Adrenal gland (tissue), 12 donors: ENCODE data around the gene AMN1. TPM values are rescaled to one million over a fixed set of nuclear protein-coding genes. Genes with fewer than 3 reads are reported as not detected.
"Not testable (repeated sequence)": the region's sequence is repeated elsewhere in the genome, so short reads cannot be mapped to it uniquely, and the experiment has no call there.

ENCODE experiments used
- DNase-seq, 7 donors: peaks; one replicate each; pipeline ENCODE4 v3.0.0-alpha.2; 2019 to 2020
- H3K27ac ChIP-seq, 5 donors: fragments of 200-600 bp; sonication (generic) in 4 of 5; 1 replicate in 3 of 5; 2 replicates in 2 of 5; pipeline versions ENCODE4 v1.5.1 to v1.8.0; 2016 to 2020; ENCODE audit warnings: mild to moderate bottlenecking in 1 of 5
- H3K27me3 ChIP-seq: fragments of 200-600 bp; 2 replicates; pipeline ENCODE4 v1.8.0; 2021
- H3K36me3 ChIP-seq, 2 donors: fragments of 200-600 bp; replicated peaks in 1 of 2; 1 replicate in 1 of 2; 2 replicates in 1 of 2; pipeline versions ENCODE4 v1.5.1 to v1.8.0; 2018 to 2022
- H3K4me1 ChIP-seq, 2 donors: fragments of 200-600 bp; replicated peaks in 1 of 2; 1 replicate in 1 of 2; 2 replicates in 1 of 2; pipeline versions ENCODE4 v1.5.1 to v1.8.0; 2018 to 2021
- H3K4me3 ChIP-seq, 4 donors: fragments of 200-600 bp; sonication (generic) in 3 of 4; one replicate each; pipeline ENCODE4 v1.5.1; 2016 to 2018
- H3K9me3 ChIP-seq, 3 donors: fragments of 200-600 bp; sonication (generic) in 1 of 3; replicated peaks in 1 of 3; 1 replicate in 2 of 3; 2 replicates in 1 of 3; pipeline versions ENCODE4 v1.5.1 to v1.8.0; 2016 to 2021
- CTCF ChIP-seq, 6 experiments: fragments of 450-650 bp in 4 of 6; fragments of 200-600 bp in 2 of 6; sonication (generic) in 1 of 6; IDR thresholded peaks; 1 replicate in 5 of 6; 2 replicates in 1 of 6; pipeline versions ENCODE4 v1.5.1 to v1.8.0; 2016 to 2021; ENCODE audit warnings: antibody characterized with exemption in 6 of 6, mild to moderate bottlenecking in 2 of 6, moderate library complexity in 1 of 6
- POLR2A ChIP-seq, 2 donors: fragments of 450-650 bp; IDR thresholded peaks; one replicate each; pipeline ENCODE4 v1.6.1; 2017; ENCODE audit warnings: antibody characterized with exemption in 2 of 2, mild to moderate bottlenecking in 2 of 2, moderate library complexity in 1 of 2
- WGBS, 4 donors: extraction: QIAGEN DNeasy Blood & Tissue Kit in 2 of 4; methylation state at CpG; one replicate each; pipeline versions ENCODE4 v1.1.5 to v1.1.7; 2013 to 2017; 5-methylcytosine and 5-hydroxymethylcytosine counted together
- intact Hi-C, 2 donors: fragments of 100-400 bp; cut with DNase I; formaldehyde crosslinking; loops; one replicate each; pipeline versions ENCODE4 v1.14.1 to v1.15.0; 2022 to 2023
- polyA plus RNA-seq, 3 donors: library from polyadenylated mRNA; stranded (reverse); fragments of 200-250 nt in 2 of 3; fragments of 350-450 nt in 1 of 3; fragmentation: Illumina TruSeq in 1 of 3; extraction: RNeasy Lipid Tissue Mini Kit (QIAGEN cat#74804) in 1 of 3; gene quantifications; one replicate each; pipeline ENCODE4 v1.2.3, GENCODE V29; 2013 to 2014
- total RNA-seq, 9 donors: library from RNA; depleted of rRNA in 4 of 9; stranded (reverse); fragments of >200 nt in 4 of 9; fragments of 120-200 nt in 1 of 9; fragmentation: NEBNext Ultra II Directional in 1 of 9; extraction: Animal tissue kit (Norgen Biotek cat#: 25700) in 1 of 9; gene quantifications; one replicate each; pipeline versions ENCODE4 v1.1.0 to v1.2.4, GENCODE V29; 2013 to 2023
- donor health status: healthy with polysubstance abuse.
- donor health status: Bipolar disorder and iron deficiency.
- donor health status: DM: yes; HTN: yes; CAD: no.
- donor health status: DM: no; HTN: no; CAD: no.
- donor health status: DM: no; HTN: no; CAD: no.
- donor health status: DM: yes; HTN: yes; CAD: no.

AMN1 gene
- total and polyA plus RNA-seq, 12 donors, result 7.2 to 36.7 (median 13.1) TPM

DNA sequence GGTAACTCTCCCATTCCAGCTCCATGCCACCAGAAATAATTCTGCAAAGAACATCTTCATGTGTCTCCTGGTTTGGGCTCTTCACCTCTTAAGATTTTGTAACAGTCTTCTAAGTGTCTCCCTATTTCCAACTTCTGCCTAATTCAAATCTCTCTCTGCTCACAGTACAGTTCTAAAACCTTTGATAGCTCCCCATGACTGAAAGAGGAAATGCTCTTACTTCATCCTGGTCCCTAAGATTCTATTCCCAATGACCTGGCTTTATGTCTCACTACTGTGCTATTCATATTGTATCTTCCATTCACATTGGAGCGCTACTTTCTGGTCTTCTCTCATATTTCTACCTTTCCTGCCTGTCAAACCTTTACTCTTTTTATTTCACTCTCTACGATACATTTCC, 1.6 kb downstream of the AMN1 start:
- no peak overlapping the region for H3K4me3 ChIP-seq
- intact Hi-C loops, result no loop called here
- H3K36me3 ChIP-seq, result no peaks in the 10 kb centered on the region
- 95 to 98% (median 96%) methylated on average over 2 of the region's 2 CpGs for WGBS, 4 donors
- DNase-seq, result no peak
- no peaks in the 10 kb centered on the region for H3K27me3 ChIP-seq
- H3K27ac ChIP-seq, result no peak overlapping the region
- TF ChIP-seq POLR2A (IDR thresholded peaks at IDR 0.05), result no peak
- TF ChIP-seq CTCF (IDR thresholded peaks at IDR 0.05), result no peak
- H3K4me1 ChIP-seq, result peaks cover 0 to 41% of the 10 kb centered on the region in 2 donors
- H3K9me3 ChIP-seq, result peaks cover 0 to 6% (median 0%) of the 10 kb centered on the region in 3 donors

DNA sequence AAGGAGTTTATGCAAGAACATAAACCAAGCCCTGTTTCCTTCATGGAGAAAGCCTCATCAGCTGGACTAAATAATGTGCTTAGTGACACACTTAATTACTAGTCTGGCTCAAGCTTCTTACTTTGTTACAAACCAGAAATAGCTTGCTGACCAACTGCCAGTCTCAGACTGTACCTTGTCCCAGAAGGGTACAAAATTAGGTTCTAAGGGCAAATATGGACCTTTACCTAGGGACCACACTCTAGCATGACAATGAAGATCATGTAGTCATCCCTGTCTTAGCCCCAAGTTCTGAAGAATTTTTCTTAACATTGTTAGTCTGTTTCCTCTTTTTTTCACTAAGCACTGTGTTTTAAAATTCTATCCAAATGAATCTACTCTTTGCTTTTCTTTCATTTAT, 2.2 kb downstream of the AMN1 start:
- Histone ChIP-seq H3K27ac (no peak overlapping the region), H3K36me3 (no peaks in the 10 kb centered on the region), H3K27me3 (no peaks in the 10 kb centered on the region), H3K4me1 (peaks cover 0 to 34% of the 10 kb centered on the region in 2 donors), H3K9me3 (peaks cover 0 to 6% (median 0%) of the 10 kb centered on the region in 3 donors), H3K4me3 (no peak overlapping the region)
- TF ChIP-seq POLR2A (IDR thresholded peaks at IDR 0.05), result no peak
- no peak for TF ChIP-seq CTCF (IDR thresholded peaks at IDR 0.05)
- intact Hi-C loops, result no loop called here
- no peak for DNase-seq

DNA sequence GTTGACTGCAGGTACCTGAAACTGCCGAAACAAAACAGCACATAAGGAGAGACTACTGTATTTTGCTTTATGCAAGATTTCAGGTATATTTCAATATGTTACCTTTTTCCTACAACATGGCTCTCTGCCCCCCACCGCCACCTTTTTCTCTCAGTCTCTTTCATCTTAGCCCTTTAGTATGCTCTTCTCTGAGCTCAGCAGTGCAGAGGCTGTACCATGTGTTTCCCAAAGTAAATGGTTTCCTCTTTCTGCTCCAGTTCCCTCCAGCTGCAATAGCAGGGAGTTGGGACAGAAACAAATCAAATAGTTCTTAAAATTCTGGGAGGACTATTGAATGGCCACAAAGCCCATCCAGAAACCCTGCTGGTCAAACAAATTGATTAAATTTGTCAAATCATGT, 4.3 kb downstream of the AMN1 start:
- H3K36me3 ChIP-seq, result no peaks in the 10 kb centered on the region
- intact Hi-C loops, result no loop called here
- TF ChIP-seq CTCF (IDR thresholded peaks at IDR 0.05) (no peak), POLR2A (IDR thresholded peaks at IDR 0.05) (no peak)
- H3K4me1 ChIP-seq, result peaks cover 0 to 20% of the 10 kb centered on the region in 2 donors
- no peak overlapping the region for H3K4me3 ChIP-seq
- DNase-seq, result no peak
- no peak overlapping the region for H3K27ac ChIP-seq
- 89 to 94% (median 91%) methylated on average over 2 of the region's 2 CpGs for WGBS, 4 donors
- H3K9me3 ChIP-seq, result no peaks in the 10 kb centered on the region
- no peaks in the 10 kb centered on the region for H3K27me3 ChIP-seq

GRCh38 chr12:31722580-31722979, 6.2 kb downstream of the AMN1 start:
- no peak for DNase-seq
- WGBS, 4 donors, result 94 to 100% (median 99%) methylated on average over 2 of the region's 2 CpGs
- H3K36me3 ChIP-seq, result no peaks in the 10 kb centered on the region
- TF ChIP-seq POLR2A (IDR thresholded peaks at IDR 0.05) (no peak), CTCF (IDR thresholded peaks at IDR 0.05) (no peak)
- H3K4me1 ChIP-seq, result peaks cover 0 to 10% of the 10 kb centered on the region in 2 donors
- no peak overlapping the region for H3K4me3 ChIP-seq
- intact Hi-C loops, result no loop called here
- H3K27ac ChIP-seq, result peak overlapping the region in 1 of 5 donors; percentile 34
- no peaks in the 10 kb centered on the region for H3K27me3 ChIP-seq
- no peaks in the 10 kb centered on the region for H3K9me3 ChIP-seq

DNA sequence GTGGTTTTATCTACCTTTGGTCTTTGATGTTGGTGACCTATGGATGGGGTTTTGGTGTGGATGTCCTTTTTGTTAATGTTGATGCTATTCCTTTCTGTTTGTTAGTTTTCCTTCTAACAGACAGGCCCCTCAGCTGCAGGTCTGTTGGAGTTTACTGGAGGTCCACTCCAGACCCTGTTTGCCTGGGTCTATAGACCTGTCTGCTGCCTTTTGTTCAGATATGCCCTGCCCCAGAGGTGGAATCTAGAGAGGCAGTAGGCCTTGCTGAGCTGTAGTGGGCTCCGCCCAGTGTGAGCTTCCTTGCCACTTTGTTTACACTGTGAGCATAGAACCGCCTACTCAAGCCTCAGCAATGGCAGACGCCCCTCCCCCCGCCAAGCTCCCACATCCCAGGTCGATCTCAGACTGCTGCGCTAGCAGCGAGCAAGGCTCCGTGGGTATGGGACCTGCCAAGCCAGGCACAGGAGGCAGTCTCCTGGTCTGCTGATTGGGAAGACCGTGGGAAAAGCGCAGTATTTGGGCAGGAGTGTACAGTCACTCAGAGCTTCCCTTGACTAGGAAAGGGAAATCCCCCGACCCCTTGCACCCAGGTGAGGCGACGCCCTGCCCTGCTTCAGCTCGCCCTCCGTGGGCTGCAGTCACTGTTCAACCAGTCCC, 10.2 kb downstream of the AMN1 start:
- H3K9me3 ChIP-seq, H3K27me3 ChIP-seq, H3K4me3 ChIP-seq, DNase-seq, intact Hi-C loops, H3K36me3 ChIP-seq, H3K4me1 ChIP-seq, H3K27ac ChIP-seq: not testable (repeated sequence)
- WGBS, 4 donors, result 93 to 98% (median 96%) methylated on average over 5 to 15 of the region's 15 CpGs

- H3K27me3 ChIP-seq, H3K9me3 ChIP-seq, H3K4me3 ChIP-seq, H3K27ac ChIP-seq, intact Hi-C loops, H3K4me1 ChIP-seq, DNase-seq, H3K36me3 ChIP-seq: not testable (repeated sequence)
- WGBS, 4 donors, result 96 to 97% (median 96%) methylated on average over 4 of the region's 4 CpGs
These were observed 11.8 kb downstream of the AMN1 start for GRCh38 chr12:31716998-31717397.
